ENCODE data around the gene PES1. TPM values are rescaled to one million over a fixed set of nuclear protein-coding genes. Genes with fewer than 3 reads are reported as not detected.
"Not testable (repeated sequence)": the region's sequence is repeated elsewhere in the genome, so short reads cannot be mapped to it uniquely, and the experiment has no call there.

PES1 gene
- total RNA-seq, 1 donor from 2014 or later: 73.5 TPM

DNA sequence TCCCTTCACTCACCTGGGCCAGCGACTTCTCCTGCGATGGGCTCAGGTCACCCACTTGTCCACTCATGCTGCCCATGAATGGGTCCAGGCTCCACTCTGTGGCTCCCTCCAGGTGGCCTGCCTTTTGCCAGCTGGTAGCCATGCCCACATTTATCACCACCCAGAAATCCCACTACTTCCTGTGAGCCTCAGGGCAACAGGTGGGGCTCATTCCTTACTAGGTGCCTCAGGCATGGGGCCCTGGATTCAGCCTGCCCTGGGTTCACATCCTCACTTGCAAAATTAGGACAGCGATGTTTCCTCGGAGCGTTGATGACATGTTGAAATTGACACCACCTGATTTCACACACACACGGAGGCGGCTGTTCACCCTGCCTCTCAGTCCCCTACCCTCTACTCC is 45.1 kb downstream of the PES1 start, which contains the start of gene SEC14L6:
Gene SEC14L6 (minus strand): TSS at position 126 of the 400 bp plus-strand sequence. CDS start 59 bp downstream, at position 67.
- no peak for TF ChIP-seq CTCF (IDR thresholded peaks at IDR 0.05)
- DNase-seq (ENCODE audit: extremely low spot score, unreplicated experiment): no peak
- H3K9me3 Mint-ChIP-seq (ENCODE audit: unreplicated experiment): no peaks in the 10 kb centered on the region
- no peak within 1 kb of the TSS for H3K4me3 Mint-ChIP-seq (ENCODE audit: unreplicated experiment)
- peaks cover 14% of the 10 kb centered on the region for H3K27me3 Mint-ChIP-seq (ENCODE audit: unreplicated experiment)
- H3K36me3 Mint-ChIP-seq (ENCODE audit: unreplicated experiment): no peaks in the 10 kb centered on the region
- peaks cover 5% of the 10 kb centered on the region for H3K4me1 Mint-ChIP-seq (ENCODE audit: unreplicated experiment)
- H3K27ac Mint-ChIP-seq (ENCODE audit: unreplicated experiment): no peak within 1 kb of the TSS

DNA sequence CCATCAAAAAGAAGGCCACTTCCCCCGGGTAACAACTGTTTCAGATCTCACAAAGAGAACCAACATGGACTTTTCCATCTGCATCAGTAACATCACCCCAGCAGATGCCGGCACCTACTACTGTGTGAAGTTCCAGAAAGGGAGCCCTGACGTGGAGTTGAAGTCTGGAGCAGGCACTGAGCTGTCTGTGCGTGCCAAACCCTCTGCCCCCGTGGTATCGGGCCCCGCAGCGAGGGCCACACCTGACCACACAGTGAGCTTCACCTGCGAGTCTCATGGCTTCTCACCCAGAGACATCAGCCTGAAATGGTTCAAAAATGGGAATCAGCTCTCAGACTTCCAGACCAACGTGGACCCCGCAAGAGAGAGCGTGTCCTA is 48.9 kb downstream of the PES1 start:
- Mint-ChIP-seq H3K9me3 (ENCODE audit: unreplicated experiment) (no peaks in the 10 kb centered on the region), H3K27ac (ENCODE audit: unreplicated experiment) (no peak overlapping the region)

GRCh38 chr22:30541961-30542810 is 49.5 kb downstream of the PES1 start:
- no peak for DNase-seq (ENCODE audit: extremely low spot score, unreplicated experiment)
- H3K4me3 Mint-ChIP-seq (ENCODE audit: unreplicated experiment): peak overlapping the region; percentile 61
- H3K4me1 Mint-ChIP-seq (ENCODE audit: unreplicated experiment): peaks cover 5% of the 10 kb centered on the region
- peaks cover 6% of the 10 kb centered on the region for H3K27me3 Mint-ChIP-seq (ENCODE audit: unreplicated experiment)
- TF ChIP-seq CTCF (IDR thresholded peaks at IDR 0.05): no peak
- no peaks in the 10 kb centered on the region for H3K36me3 Mint-ChIP-seq (ENCODE audit: unreplicated experiment)
- no peak overlapping the region for H3K27ac Mint-ChIP-seq (ENCODE audit: unreplicated experiment)
- H3K9me3 Mint-ChIP-seq (ENCODE audit: unreplicated experiment): no peaks in the 10 kb centered on the region

More for the DNA sequence above, 48.9 kb downstream of the PES1 start:
- H3K36me3 Mint-ChIP-seq (ENCODE audit: unreplicated experiment): no peaks in the 10 kb centered on the region
- H3K27me3 Mint-ChIP-seq (ENCODE audit: unreplicated experiment): peaks cover 6% of the 10 kb centered on the region
- peak overlapping the region; percentile 12 for H3K4me3 Mint-ChIP-seq (ENCODE audit: unreplicated experiment)
- no peak for TF ChIP-seq CTCF (IDR thresholded peaks at IDR 0.05)
- no peak for DNase-seq (ENCODE audit: extremely low spot score, unreplicated experiment)
- H3K4me1 Mint-ChIP-seq (ENCODE audit: unreplicated experiment): peaks cover 5% of the 10 kb centered on the region

DNA sequence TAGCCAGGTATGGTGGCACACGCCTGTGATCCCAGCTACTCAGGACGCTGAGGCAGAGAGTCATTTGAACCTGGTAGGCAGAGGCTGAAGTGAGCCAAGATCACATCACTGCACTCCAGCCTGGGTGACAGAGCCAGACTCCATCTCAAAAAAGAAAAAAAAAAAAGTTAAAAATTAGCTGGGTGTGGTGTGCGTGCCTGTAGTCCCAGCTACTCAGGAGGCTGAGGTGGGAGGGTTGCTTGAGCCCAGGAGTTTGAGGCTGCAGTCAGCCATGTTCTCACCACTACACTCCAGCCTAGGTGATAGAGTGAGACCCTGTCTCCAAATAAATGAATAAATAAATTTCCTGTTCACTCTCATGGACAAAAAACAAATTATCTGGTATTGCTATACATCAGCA is 50.2 kb downstream of the PES1 start:
- not testable (repeated sequence) for H3K9me3 Mint-ChIP-seq (ENCODE audit: unreplicated experiment); H3K4me1 Mint-ChIP-seq (ENCODE audit: unreplicated experiment); H3K27me3 Mint-ChIP-seq (ENCODE audit: unreplicated experiment); DNase-seq (ENCODE audit: extremely low spot score, unreplicated experiment); H3K27ac Mint-ChIP-seq (ENCODE audit: unreplicated experiment); H3K36me3 Mint-ChIP-seq (ENCODE audit: unreplicated experiment)
- H3K4me3 Mint-ChIP-seq (ENCODE audit: unreplicated experiment): peak overlapping the region; percentile 61

DNA sequence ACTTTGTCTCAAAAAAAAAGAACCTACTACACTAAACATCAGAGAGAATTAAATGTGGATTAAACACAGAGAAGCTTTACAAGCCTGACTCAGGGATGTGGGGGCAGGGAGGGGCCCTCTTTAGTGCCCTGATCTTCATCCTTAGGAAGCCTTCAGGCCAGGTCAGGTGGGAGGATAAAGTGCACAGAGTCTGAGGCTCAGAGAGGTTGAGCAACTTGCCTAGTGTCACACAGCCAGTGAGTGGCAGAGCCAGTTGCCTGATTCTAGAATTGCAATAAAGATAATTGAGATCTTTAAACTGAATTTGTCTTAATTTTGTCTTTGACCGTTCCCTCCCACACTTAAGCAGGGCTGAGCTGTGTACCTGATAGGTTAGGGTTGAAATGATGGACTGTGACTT is 52.3 kb downstream of the PES1 start:
- Mint-ChIP-seq H3K36me3 (ENCODE audit: unreplicated experiment) (no peaks in the 10 kb centered on the region), H3K9me3 (ENCODE audit: unreplicated experiment) (no peaks in the 10 kb centered on the region), H3K4me3 (ENCODE audit: unreplicated experiment) (no peak overlapping the region), H3K27ac (ENCODE audit: unreplicated experiment) (no peak overlapping the region), H3K27me3 (ENCODE audit: unreplicated experiment) (peaks cover 10% of the 10 kb centered on the region), H3K4me1 (ENCODE audit: unreplicated experiment) (peaks cover 5% of the 10 kb centered on the region)
- no peak for TF ChIP-seq CTCF (IDR thresholded peaks at IDR 0.05)
- DNase-seq (ENCODE audit: extremely low spot score, unreplicated experiment): no peak

Data from osteocyte (in vitro differentiated cells).